ENCODE measurements around the gene ZDHHC9. TPM values are rescaled to one million over a fixed set of nuclear protein-coding genes. Genes with fewer than 3 reads are reported as not detected.

ZDHHC9 gene
- total and polyA plus RNA-seq, 2 of the 4 experiments (the other 2 are of a cell fraction), result 17.7 to 28.4 TPM

DNA sequence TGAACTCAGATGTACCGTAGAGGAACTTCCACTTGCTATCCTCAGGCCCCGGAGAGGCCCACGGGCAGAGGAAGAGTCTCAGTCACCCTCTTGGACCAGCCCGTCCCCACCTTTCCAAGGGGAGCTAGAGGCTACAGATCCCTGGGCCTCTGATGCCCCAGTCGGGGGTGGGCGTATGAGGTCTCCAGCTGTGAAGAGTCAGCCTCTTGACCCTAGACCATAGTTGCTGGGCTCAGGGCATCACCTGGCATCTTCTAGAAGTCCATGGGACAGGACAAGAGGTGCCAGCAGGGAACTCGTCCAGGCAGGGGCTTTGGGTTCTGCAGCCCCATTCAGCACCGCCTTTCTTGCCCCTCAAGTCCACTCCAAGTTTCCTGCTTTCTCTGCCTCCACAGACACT, 52.4 kb downstream of the ZDHHC9 start:
- Histone ChIP-seq H3K18ac (ENCODE audit: low read depth, low read length) (no peak overlapping the region), H2BK5ac (ENCODE audit: low read depth, low read length, poor library complexity, severe bottlenecking) (no peak overlapping the region), H3K4me2 (ENCODE audit: low read depth, low read length) (no peak overlapping the region), H2AFZ (replicated peaks; ENCODE audit: low read length, poor library complexity) (no peak overlapping the region), H3K14ac (replicated peaks; ENCODE audit: low read depth, low read length) (no peak overlapping the region), H3K36me3 (ENCODE audit: control insufficient read depth, insufficient read depth, low read length) (no peaks in the 10 kb centered on the region), H4K91ac (ENCODE audit: insufficient read depth, low read depth, low read length) (no peak overlapping the region), H2AK9ac (replicated peaks; ENCODE audit: low read depth, low read length, poor library complexity) (no peak overlapping the region), H2BK20ac (ENCODE audit: low read depth, low read length) (no peak overlapping the region), H3K4ac (ENCODE audit: low read depth, low read length) (no peak overlapping the region), H3K4me3 (ENCODE audit: insufficient read depth, low read depth, low read length) (no peak overlapping the region), H3K23ac (ENCODE audit: low read depth, low read length) (no peak overlapping the region), H3K27me3 (ENCODE audit: control insufficient read depth, insufficient read depth, low read length) (peaks cover 1% of the 10 kb centered on the region; the same call in 1 of the 2 replicates), H3K9me1 (ENCODE audit: insufficient read depth, low read length) (no peaks in the 10 kb centered on the region), H3K9me3 (ENCODE audit: control insufficient read depth, insufficient read depth, low read length) (no peaks in the 10 kb centered on the region), H3K56ac (ENCODE audit: extremely low read depth, insufficient read depth, low read length) (no peak overlapping the region), H2AK5ac (ENCODE audit: low read depth, low read length) (no peak overlapping the region), H3K79me1 (ENCODE audit: low read depth in 1 of 2, low read length in 2 of 2) (no peaks in the 10 kb centered on the region), H2BK120ac (ENCODE audit: low read depth, low read length) (no peak overlapping the region), H4K5ac (ENCODE audit: low read depth, low read length) (no peak overlapping the region), H3K9ac (ENCODE audit: low read depth, low read length) (no peak overlapping the region), H4K8ac (ENCODE audit: low read depth in 2 of 2, low read length in 2 of 2) (no peak overlapping the region), H2BK15ac (ENCODE audit: low read depth, low read length) (no peak overlapping the region), H3K4me1 (ENCODE audit: control insufficient read depth, insufficient read depth, low read length) (no peaks in the 10 kb centered on the region), H3K27ac (ENCODE audit: insufficient read depth, low read length) (no peak overlapping the region), H4K20me1 (ENCODE audit: insufficient read depth, low read length) (no peaks in the 10 kb centered on the region)
- intact Hi-C loops (cut with micrococcal nuclease), result no loop called here
- ChIA-PET POLR2A (ENCODE audit: unreplicated experiment) (no interaction called here), CTCF (no interaction called here)
- ATAC-seq (ENCODE audit: low read depth) (no peak), DNase-seq (no peak)
- no TSS peak for BruUV-seq (replicated peaks)
- in situ Hi-C loops (cut with MboI; ENCODE audit: low sequenced_read_pairs), result no loop called here
- WGBS, 2 experiments (ENCODE audit: extremely low coverage in 2 of 2, insufficient read length in 1 of 2), result 71% methylated on average over 5 of the region's 8 CpGs; no CpG with 5 or more reads in 1 of the 2 experiments
- TF ChIP-seq RFX5 (IDR thresholded peaks at IDR 0.05; ENCODE audit: low read depth, low read length) (no peak), SMC3 (IDR thresholded peaks at IDR 0.05; ENCODE audit: low read depth, low read length) (no peak), MXI1 (IDR thresholded peaks at IDR 0.05; ENCODE audit: borderline replicate concordance, low read depth, low read length) (no peak), RAD21 (IDR thresholded peaks at IDR 0.05; ENCODE audit: low read length) (no peak), CEBPB (IDR thresholded peaks at IDR 0.05; ENCODE audit: low read depth, low read length) (no peak), RCOR1 (IDR thresholded peaks at IDR 0.05; ENCODE audit: insufficient replicate concordance, low read length) (no peak), NFE2L2 (IDR thresholded peaks at IDR 0.05; ENCODE audit: low read depth, low read length) (no peak), CHD1 (IDR thresholded peaks at IDR 0.05; ENCODE audit: low read depth, low read length) (no peak), FOS (IDR thresholded peaks at IDR 0.05; ENCODE audit: low read depth, low read length) (no peak), MAZ (IDR thresholded peaks at IDR 0.05; ENCODE audit: borderline replicate concordance, low read depth, low read length) (no peak), MAFK (IDR thresholded peaks at IDR 0.05; ENCODE audit: low read depth, low read length) (no peak), BHLHE40 (IDR thresholded peaks at IDR 0.05; ENCODE audit: low read depth, low read length) (no peak)
- TF ChIP-seq, protein P1, sequence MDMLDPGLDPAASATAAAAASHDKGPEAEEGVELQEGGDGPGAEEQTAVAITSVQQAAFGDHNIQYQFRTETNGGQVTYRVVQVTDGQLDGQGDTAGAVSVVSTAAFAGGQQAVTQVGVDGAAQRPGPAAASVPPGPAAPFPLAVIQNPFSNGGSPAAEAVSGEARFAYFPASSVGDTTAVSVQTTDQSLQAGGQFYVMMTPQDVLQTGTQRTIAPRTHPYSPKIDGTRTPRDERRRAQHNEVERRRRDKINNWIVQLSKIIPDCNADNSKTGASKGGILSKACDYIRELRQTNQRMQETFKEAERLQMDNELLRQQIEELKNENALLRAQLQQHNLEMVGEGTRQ (IDR thresholded peaks at IDR 0.05; ENCODE audit: low read depth, low read length), result no peak
- TF ChIP-seq, protein P2, sequence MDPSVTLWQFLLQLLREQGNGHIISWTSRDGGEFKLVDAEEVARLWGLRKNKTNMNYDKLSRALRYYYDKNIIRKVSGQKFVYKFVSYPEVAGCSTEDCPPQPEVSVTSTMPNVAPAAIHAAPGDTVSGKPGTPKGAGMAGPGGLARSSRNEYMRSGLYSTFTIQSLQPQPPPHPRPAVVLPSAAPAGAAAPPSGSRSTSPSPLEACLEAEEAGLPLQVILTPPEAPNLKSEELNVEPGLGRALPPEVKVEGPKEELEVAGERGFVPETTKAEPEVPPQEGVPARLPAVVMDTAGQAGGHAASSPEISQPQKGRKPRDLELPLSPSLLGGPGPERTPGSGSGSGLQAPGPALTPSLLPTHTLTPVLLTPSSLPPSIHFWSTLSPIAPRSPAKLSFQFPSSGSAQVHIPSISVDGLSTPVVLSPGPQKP (IDR thresholded peaks at IDR 0.05; ENCODE audit: borderline replicate concordance, low read depth, low read length), result no peak
- dilution Hi-C loops (cut with HindIII; ENCODE audit: low sequenced_read_pairs, unreplicated experiment), result no loop called here

Measured in IMR-90 (cell line).